ENCODE data around the gene EXOC2. TPM values are rescaled to one million over a fixed set of nuclear protein-coding genes. Genes with fewer than 3 reads are reported as not detected.

Gene EXOC2
- total RNA-seq, 1 donor from 2014 or later = 11.4 TPM

GRCh38 chr6:718345-718744 lies 25.4 kb upstream of the EXOC2 start:
- DNase-seq (ENCODE audit: low spot score in 2 of 2) = no peak
- intact Hi-C loops (cut with DNase I) = no loop called here
- H3K36me3 ChIP-seq = no peaks in the 10 kb centered on the region

GRCh38 chr6:717135-717534 lies 24.2 kb upstream of the EXOC2 start:
- intact Hi-C loops (cut with DNase I) = no loop called here

More at GRCh38 chr6:718345-718744, 25.4 kb upstream of the EXOC2 start:
- H3K4me3 ChIP-seq = no peak overlapping the region
- no peaks in the 10 kb centered on the region for H3K9me3 ChIP-seq
- H3K27me3 ChIP-seq = no peaks in the 10 kb centered on the region
- no peak for TF ChIP-seq CTCF (IDR thresholded peaks at IDR 0.05)
- no peak overlapping the region for H3K27ac ChIP-seq
- no peaks in the 10 kb centered on the region for H3K4me1 ChIP-seq

GRCh38 chr6:715709-716491 lies 23.0 kb upstream of the EXOC2 start:
- no peaks in the 10 kb centered on the region for H3K36me3 ChIP-seq
- H3K27me3 ChIP-seq = no peaks in the 10 kb centered on the region
- H3K4me3 ChIP-seq = no peak overlapping the region
- H3K27ac ChIP-seq = no peak overlapping the region
- no peaks in the 10 kb centered on the region for H3K9me3 ChIP-seq
- no peak for DNase-seq (ENCODE audit: low spot score in 2 of 2)
- intact Hi-C loops (cut with DNase I) = no loop called here
- TF ChIP-seq CTCF (IDR thresholded peaks at IDR 0.05) = no peak
- H3K4me1 ChIP-seq = peaks cover 0 to 3% of the 10 kb centered on the region in 2 donors

More at GRCh38 chr6:717135-717534, 24.2 kb upstream of the EXOC2 start:
- Histone ChIP-seq H3K4me1 (no peaks in the 10 kb centered on the region), H3K27me3 (no peaks in the 10 kb centered on the region), H3K27ac (no peak overlapping the region), H3K36me3 (no peaks in the 10 kb centered on the region), H3K4me3 (no peak overlapping the region), H3K9me3 (no peaks in the 10 kb centered on the region)
- DNase-seq (ENCODE audit: low spot score in 2 of 2) = no peak
- TF ChIP-seq CTCF (IDR thresholded peaks at IDR 0.05) = no peak

- TF ChIP-seq CTCF (IDR thresholded peaks at IDR 0.05) = no peak
- intact Hi-C loops (cut with DNase I) = no loop called here
- DNase-seq (ENCODE audit: low spot score in 2 of 2) = no peak
- no peak overlapping the region for H3K27ac ChIP-seq
- H3K4me3 ChIP-seq = no peak overlapping the region
- peaks cover 0 to 7% of the 10 kb centered on the region in 2 donors for H3K4me1 ChIP-seq
- no peaks in the 10 kb centered on the region for H3K36me3 ChIP-seq
- H3K27me3 ChIP-seq = no peaks in the 10 kb centered on the region
- H3K9me3 ChIP-seq = no peaks in the 10 kb centered on the region
These were observed 21.2 kb upstream of the EXOC2 start for GRCh38 chr6:714100-714499.

DNA sequence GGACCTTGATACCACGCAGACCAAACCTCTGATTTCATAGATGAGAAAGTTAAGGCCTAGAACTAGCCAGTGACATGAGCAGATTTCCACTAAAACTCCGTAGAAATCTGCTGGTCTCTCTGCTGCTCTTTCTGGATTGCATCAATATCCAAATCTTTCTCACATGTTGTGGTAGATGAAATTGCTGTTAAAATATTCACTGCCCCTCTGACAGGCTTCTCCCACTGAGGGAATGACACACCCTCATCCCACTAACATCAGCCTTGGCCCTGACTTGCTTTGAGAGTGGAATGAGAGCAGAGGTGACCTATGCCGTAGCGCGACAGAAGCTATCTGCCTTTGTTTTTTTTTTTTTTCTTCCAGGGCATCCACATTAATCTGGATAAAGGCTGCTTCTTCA lies 20.4 kb upstream of the EXOC2 start:
- H3K36me3 ChIP-seq = no peaks in the 10 kb centered on the region
- peaks cover 0 to 7% of the 10 kb centered on the region in 2 donors for H3K4me1 ChIP-seq
- no peak overlapping the region for H3K4me3 ChIP-seq
- no peak overlapping the region for H3K27ac ChIP-seq
- intact Hi-C loops (cut with DNase I) = no loop called here
- no peak for TF ChIP-seq CTCF (IDR thresholded peaks at IDR 0.05)
- no peak for DNase-seq (ENCODE audit: low spot score in 2 of 2)
- no peaks in the 10 kb centered on the region for H3K27me3 ChIP-seq
- no peaks in the 10 kb centered on the region for H3K9me3 ChIP-seq
